Measurements from ENCODE around the gene SHISA9.

- TF ChIP-seq CTCF (IDR thresholded peaks at IDR 0.05) (no peak), POLR2A (IDR thresholded peaks at IDR 0.05; ENCODE audit: low read depth) (no peak), EP300 (IDR thresholded peaks at IDR 0.05) (no peak)
Measured at GRCh38 chr16:13095061-13095460, 193.7 kb downstream of the SHISA9 start.

Measured in esophagus muscularis mucosa (tissue), 4 donors.